H9 (cell line): ENCODE measurements around the gene MOCS2. TPM values are rescaled to one million over a fixed set of nuclear protein-coding genes. Genes with fewer than 3 reads are reported as not detected.

ENCODE experiments used
- DNase-seq: peaks from one replicate; pipeline ENCODE4 v3.0.0-alpha.2; 2017
- H2AFZ ChIP-seq: one replicate; pipeline ENCODE4 v1.6.1; 2013; ENCODE audit warnings: mild to moderate bottlenecking, low read length, control low read depth, moderate library complexity
- H2AK5ac ChIP-seq: 2 replicates; pipeline ENCODE4 v1.6.1; 2013; ENCODE audit warnings: low read length, control low read depth, mixed read lengths; ENCODE audit not compliant: insufficient read length
- H2BK120ac ChIP-seq: one replicate; pipeline ENCODE4 v1.6.1; 2013; ENCODE audit warnings: low read depth, mild to moderate bottlenecking, low read length, control low read depth, inconsistent platforms; ENCODE audit not compliant: poor library complexity, severe bottlenecking
- H2BK12ac ChIP-seq: 2 replicates; pipeline ENCODE4 v1.6.1; 2013; ENCODE audit warnings: low read length, control low read depth, mixed read lengths, low read depth; ENCODE audit not compliant: insufficient read length
- H2BK15ac ChIP-seq: 2 replicates; pipeline ENCODE4 v1.6.1; 2013; ENCODE audit warnings: low read depth, low read length, control low read depth
- H2BK20ac ChIP-seq: one replicate; pipeline ENCODE4 v1.6.1; 2013; ENCODE audit warnings: low read depth, mild to moderate bottlenecking, low read length, control low read depth, inconsistent platforms; ENCODE audit not compliant: poor library complexity, severe bottlenecking
- H2BK5ac ChIP-seq: 2 replicates; pipeline ENCODE4 v1.6.1; 2013; ENCODE audit warnings: low read length, control low read depth, mixed read lengths; ENCODE audit not compliant: insufficient read length
- H3K14ac ChIP-seq: 2 replicates; pipeline ENCODE4 v1.6.1; 2013; ENCODE audit warnings: low read length, control low read depth; ENCODE audit not compliant: insufficient read depth
- H3K18ac ChIP-seq: 2 replicates; pipeline ENCODE4 v1.6.1; 2013; ENCODE audit warnings: low read depth, mild to moderate bottlenecking, mixed read lengths, low read length, control low read depth; ENCODE audit not compliant: insufficient read length
- H3K23ac ChIP-seq: 2 replicates; pipeline ENCODE4 v1.6.1; 2013; ENCODE audit warnings: low read length, control low read depth, mixed read lengths, low read depth; ENCODE audit not compliant: insufficient read length
- H3K23me2 ChIP-seq: 2 replicates; pipeline ENCODE4 v1.6.1; 2013; ENCODE audit warnings: low read depth, mild to moderate bottlenecking, mixed read lengths, low read length, control low read depth; ENCODE audit not compliant: insufficient read length, poor library complexity, severe bottlenecking
- H3K27ac ChIP-seq: 2 replicates; pipeline ENCODE4 v1.5.1; 2013; ENCODE audit warnings: low read length, control low read depth, mixed read lengths, low read depth; ENCODE audit not compliant: insufficient read length
- H3K27me3 ChIP-seq: 2 replicates; pipeline ENCODE4 v1.6.1; 2013; ENCODE audit warnings: low read length, control low read depth, inconsistent platforms; ENCODE audit not compliant: insufficient read depth
- H3K4ac ChIP-seq: 2 replicates; pipeline ENCODE4 v1.6.1; 2013; ENCODE audit warnings: low read depth, mild to moderate bottlenecking, control low read depth, inconsistent platforms, low read length, moderate library complexity
- H3K4me1 ChIP-seq: 2 replicates; pipeline ENCODE4 v1.6.1; 2013; ENCODE audit warnings: low read length, control low read depth, inconsistent platforms; ENCODE audit not compliant: insufficient read depth
- H3K4me2 ChIP-seq: 2 replicates; pipeline ENCODE4 v1.6.1; 2013; ENCODE audit warnings: low read length, control low read depth, mixed read lengths; ENCODE audit not compliant: insufficient read length, insufficient read depth
- H3K56ac ChIP-seq: 2 replicates; pipeline ENCODE4 v1.6.1; 2013; ENCODE audit warnings: low read depth, mild to moderate bottlenecking, mixed read lengths, low read length, control low read depth; ENCODE audit not compliant: insufficient read length
- H3K79me1 ChIP-seq: 2 replicates; pipeline ENCODE4 v1.6.1; 2013; ENCODE audit warnings: low read depth, mild to moderate bottlenecking, moderate library complexity, low read length, control low read depth, inconsistent platforms; ENCODE audit not compliant: insufficient read depth, poor library complexity, severe bottlenecking
- H3K79me2 ChIP-seq: 2 replicates; pipeline ENCODE4 v1.6.1; 2013; ENCODE audit warnings: low read length, control low read depth, inconsistent platforms; ENCODE audit not compliant: insufficient read depth
- H3K9ac ChIP-seq: 2 replicates; pipeline ENCODE4 v1.6.1; 2013; ENCODE audit warnings: low read length, control low read depth, mixed read lengths; ENCODE audit not compliant: insufficient read length; ENCODE audit errors: extremely low read depth
- H3K9me3 ChIP-seq: one replicate; pipeline ENCODE4 v1.6.1; 2013; ENCODE audit warnings: low read depth, low read length, inconsistent platforms; ENCODE audit not compliant: control insufficient read depth
- H3T11ph ChIP-seq: one replicate; pipeline ENCODE4 v1.6.1; 2013; ENCODE audit warnings: mild to moderate bottlenecking, low read length, control low read depth, inconsistent platforms
- H4K20me1 ChIP-seq: one replicate; pipeline ENCODE4 v1.6.1; 2013; ENCODE audit not compliant: control insufficient read depth, insufficient read length, insufficient read depth
- H4K5ac ChIP-seq: 2 replicates; pipeline ENCODE4 v1.6.1; 2013; ENCODE audit warnings: low read depth, mild to moderate bottlenecking, mixed read lengths, low read length, control low read depth; ENCODE audit not compliant: insufficient read length
- H4K8ac ChIP-seq: replicated peaks from 2 replicates; pipeline ENCODE4 v1.6.1; 2013; ENCODE audit warnings: low read length, control low read depth, mixed read lengths, low read depth; ENCODE audit not compliant: insufficient read length
- H4K91ac ChIP-seq: 2 replicates; pipeline ENCODE4 v1.6.1; 2013; ENCODE audit warnings: low read depth, mild to moderate bottlenecking, moderate library complexity, mixed read lengths, low read length, control low read depth; ENCODE audit not compliant: insufficient read length
- H3K27ac Mint-ChIP-seq, 3 experiments: 2 replicates in 2 of 3; 3 replicates in 1 of 3; pipeline ENCODE4 v1.8.0; 2020 to 2021; ENCODE audit warnings: mixed read lengths in 3 of 3, mild to moderate bottlenecking in 1 of 3, moderate library complexity in 1 of 3
- H3K27me3 Mint-ChIP-seq: 2 replicates; pipeline ENCODE4 v1.8.0; 2021; ENCODE audit warnings: low read depth, mild to moderate bottlenecking, moderate library complexity, mixed read lengths
- H3K36me3 Mint-ChIP-seq, 3 experiments: 2 replicates in 2 of 3; 3 replicates in 1 of 3; pipeline ENCODE4 v1.8.0; 2020 to 2021; ENCODE audit warnings: low read depth in 3 of 3, mixed read lengths in 3 of 3; ENCODE audit not compliant: insufficient read depth in 1 of 3
- H3K4me1 Mint-ChIP-seq, 2 experiments: 2 replicates each; pipeline ENCODE4 v1.8.0; 2020; ENCODE audit warnings: mixed read lengths in 2 of 2
- H3K4me3 Mint-ChIP-seq, 2 experiments: 2 replicates in 1 of 2; 3 replicates in 1 of 2; pipeline ENCODE4 v1.8.0; 2020 to 2021; ENCODE audit warnings: mild to moderate bottlenecking in 2 of 2, mixed read lengths in 2 of 2, moderate library complexity in 1 of 2
- H3K9me3 Mint-ChIP-seq, 2 experiments: 2 replicates in 1 of 2; 3 replicates in 1 of 2; pipeline ENCODE4 v1.8.0; 2020; ENCODE audit warnings: mild to moderate bottlenecking in 2 of 2, mixed read lengths in 2 of 2, moderate library complexity in 1 of 2
- CTCF ChIP-seq: fragments of 200-600 bp; sonication (generic); conservative IDR thresholded peaks from 3 replicates; pipeline ENCODE4 v1.8.0; 2021; ENCODE audit warnings: antibody characterized with exemption, mild to moderate bottlenecking
- WGBS: extraction: QIAGEN DNeasy Blood & Tissue Kit; methylation state at CpG from one replicate; pipeline ENCODE4 v1.1.7; 2013; ENCODE audit warnings: missing lambda C conversion rate, low lambda C conversion rate, mixed read lengths; ENCODE audit not compliant: insufficient read length; ENCODE audit errors: extremely low coverage; 5-methylcytosine and 5-hydroxymethylcytosine counted together
- total RNA-seq: library from RNA; stranded (reverse); gene quantifications from 2 replicates; pipeline ENCODE4 v1.2.1, GENCODE V29; 2021

MOCS2 gene
- total RNA-seq, 1 experiment from 2014 or later = 24.8 TPM

GRCh38 chr5:53073348-53073747, 36.2 kb downstream of the MOCS2 start:
- DNase-seq = no peak
- Histone ChIP-seq H3K4ac (no peak overlapping the region), H3T11ph (no peak overlapping the region)

More at GRCh38 chr5:53073348-53073747, 36.2 kb downstream of the MOCS2 start:
- Histone ChIP-seq H3K79me1 (no peaks in the 10 kb centered on the region), H2BK120ac (no peak overlapping the region), H3K18ac (no peak overlapping the region), H2BK20ac (no peak overlapping the region), H3K27ac (no peak overlapping the region), H3K14ac (no peak overlapping the region), H2AFZ (no peak overlapping the region), H3K79me2 (no peaks in the 10 kb centered on the region), H4K8ac (no peak overlapping the region), H3K4me2 (no peak overlapping the region), H3K23me2 (no peaks in the 10 kb centered on the region), H3K56ac (no peak overlapping the region), H2BK12ac (no peak overlapping the region), H4K20me1 (no peaks in the 10 kb centered on the region), H4K91ac (no peak overlapping the region), H3K9me3 (no peaks in the 10 kb centered on the region), H3K27me3 (no peaks in the 10 kb centered on the region), H4K5ac (no peak overlapping the region), H3K9ac (no peak overlapping the region), H3K23ac (no peak overlapping the region), H3K4me1 (no peaks in the 10 kb centered on the region), H2AK5ac (no peak overlapping the region), H2BK15ac (no peak overlapping the region), H2BK5ac (no peak overlapping the region)
- H3K4me3 Mint-ChIP-seq = no peak overlapping the region
- peaks cover 0 to 6% (median 0%) of the 10 kb centered on the region in 3 experiments; a peak in 1 of 7 replicates for H3K36me3 Mint-ChIP-seq
- H3K9me3 Mint-ChIP-seq = no peaks in the 10 kb centered on the region
- H3K27me3 Mint-ChIP-seq = no peaks in the 10 kb centered on the region
- no peak overlapping the region; a peak in 1 of 7 replicates for H3K27ac Mint-ChIP-seq
- TF ChIP-seq CTCF = no peak
- WGBS = no CpG with 5 or more reads among the region's 2 CpGs
- H3K4me1 Mint-ChIP-seq = no peaks in the 10 kb centered on the region
